ENCODE data around the gene APBA2.

GRCh38 chr15:28950916-28951315, 65.1 kb downstream of the APBA2 start:
- TF ChIP-seq HMG20A (CRISPR knock-in tag; IDR thresholded peaks at IDR 0.05; ENCODE audit: borderline replicate concordance) = no peak
- no peak for TF ChIP-seq SMARCC2 (IDR thresholded peaks at IDR 0.05)
- TF ChIP-seq ZNF75D (CRISPR knock-in tag; IDR thresholded peaks at IDR 0.05; ENCODE audit: borderline replicate concordance) = no peak
- TF ChIP-seq CTCF (CRISPR knock-in tag; IDR thresholded peaks at IDR 0.05) = no peak
- TF ChIP-seq RNF2 (conservative IDR thresholded peaks at IDR 0.05; ENCODE audit: low read depth) = no peak
- TF ChIP-seq RXRA (CRISPR knock-in tag; IDR thresholded peaks at IDR 0.05) = no peak
- TF ChIP-seq ZNF124 (CRISPR knock-in tag; IDR thresholded peaks at IDR 0.05) = no peak
- no peak for TF ChIP-seq TCF12 (IDR thresholded peaks at IDR 0.05)
- TF ChIP-seq TCF12 (CRISPR knock-in tag; IDR thresholded peaks at IDR 0.05) = no peak

Data from HepG2 (cell line).